Stimulated activated CD8-positive, alpha-beta memory T cell treated with anti-CD3 and anti-CD28 coated beads, Interleukin-2, amount 100 ng/mL, for 48 hours (primary cell): ENCODE results near the gene XYLB.

Experiments used
- DNase-seq, 2 donors: peaks; one replicate each; pipeline ENCODE4 v3.0.0-alpha.2; 2020; ENCODE audit warnings: low read depth in 2 of 2

Gene XYLB

GRCh38 chr3:38454884-38455638 lies 108.5 kb downstream of the XYLB start:
- peak; percentile 22 to 30 for DNase-seq

DNA sequence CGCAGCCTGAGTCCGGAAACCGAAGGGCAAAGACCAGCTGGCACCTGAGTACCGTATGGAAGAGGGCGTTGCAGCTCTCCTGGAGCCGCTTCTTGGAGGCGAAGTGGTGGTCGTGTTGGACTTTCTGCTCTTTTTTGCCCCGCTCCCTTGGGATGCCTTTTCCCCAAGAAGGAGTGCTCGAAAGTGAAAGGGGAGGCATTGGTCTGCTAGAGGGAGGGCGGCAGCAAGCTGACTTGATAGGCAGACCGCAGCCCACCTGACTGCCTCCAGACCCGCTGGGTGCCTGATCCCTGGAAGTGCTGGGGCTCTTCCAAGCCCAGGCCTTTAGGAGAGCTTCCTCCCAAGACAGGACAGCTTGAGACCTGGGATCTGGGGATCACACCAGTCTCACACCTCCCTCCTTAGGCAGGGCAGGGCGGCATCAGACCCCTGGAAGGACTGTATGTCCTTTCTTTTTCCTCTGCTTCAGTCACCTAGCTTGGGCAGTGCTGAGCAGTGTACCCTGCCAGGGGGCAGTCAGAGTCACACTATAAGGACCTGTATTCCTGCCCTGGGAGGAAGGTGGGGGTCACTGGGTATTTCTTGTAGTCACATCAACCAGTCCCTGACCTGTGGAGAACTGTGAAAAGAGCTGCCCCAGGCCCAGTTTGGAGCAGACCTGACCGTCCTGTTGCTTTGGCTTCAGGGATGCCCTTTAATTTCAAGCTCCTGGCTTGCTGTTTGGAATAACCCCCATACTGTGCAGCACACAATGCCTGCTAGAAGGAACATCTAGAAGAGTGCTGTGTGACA lies 109.2 kb downstream of the XYLB start:
- no peak for DNase-seq

GRCh38 chr3:38457111-38458003 lies 110.8 kb downstream of the XYLB start:
- no peak for DNase-seq

GRCh38 chr3:38458796-38459498 lies 112.4 kb downstream of the XYLB start:
- DNase-seq, result no peak

GRCh38 chr3:38459499-38460048 lies 113.0 kb downstream of the XYLB start:
- no peak for DNase-seq

DNA sequence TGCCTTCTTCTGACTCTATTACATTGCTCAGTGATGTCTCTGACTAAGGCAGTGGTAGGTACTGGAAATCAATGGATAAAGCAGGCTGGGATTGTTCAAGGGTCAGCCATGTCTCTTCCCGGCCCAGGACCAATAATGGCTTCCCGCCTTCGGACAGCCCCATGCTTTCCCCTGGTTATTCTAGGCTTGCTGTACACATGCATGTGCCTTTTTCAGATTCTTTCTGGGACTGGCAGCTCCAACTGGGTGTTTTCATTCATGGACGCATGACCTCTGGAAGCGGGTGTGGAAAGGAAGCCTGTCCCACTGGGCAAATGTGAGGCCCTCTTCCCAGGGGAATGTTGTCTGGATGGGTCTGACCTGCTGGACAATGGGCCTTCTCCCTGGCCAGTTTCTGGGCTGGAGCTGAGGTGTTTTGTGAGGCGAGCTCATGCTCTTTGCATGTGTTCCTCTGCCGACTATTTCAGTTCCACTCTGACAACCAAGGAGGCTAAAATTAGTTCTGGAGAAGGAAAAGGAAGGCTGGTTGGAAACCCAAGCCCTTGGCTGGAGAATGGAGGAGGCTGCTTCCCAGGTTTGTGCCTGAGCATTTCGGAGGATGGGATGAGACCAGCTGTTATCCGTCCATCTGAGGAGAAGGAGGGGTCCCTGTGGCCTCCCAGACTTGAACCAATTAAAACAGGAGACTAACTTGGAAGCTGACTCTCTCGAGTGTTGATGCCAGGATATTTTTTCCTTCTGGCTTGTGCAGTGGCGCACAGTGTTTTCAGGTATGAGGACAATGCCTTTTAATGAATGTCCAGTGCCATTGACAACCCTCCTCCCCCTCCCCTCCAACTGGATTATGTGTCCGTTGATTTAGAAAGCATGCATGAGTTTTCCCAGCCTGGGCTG lies 114.0 kb downstream of the XYLB start:
- DNase-seq, result no peak
